ENCODE results near the gene KDM3A.

Gene KDM3A

GRCh38 chr2:86433137-86433536, 8.0 kb upstream of the KDM3A start:
- DNase-seq: no peak

DNA sequence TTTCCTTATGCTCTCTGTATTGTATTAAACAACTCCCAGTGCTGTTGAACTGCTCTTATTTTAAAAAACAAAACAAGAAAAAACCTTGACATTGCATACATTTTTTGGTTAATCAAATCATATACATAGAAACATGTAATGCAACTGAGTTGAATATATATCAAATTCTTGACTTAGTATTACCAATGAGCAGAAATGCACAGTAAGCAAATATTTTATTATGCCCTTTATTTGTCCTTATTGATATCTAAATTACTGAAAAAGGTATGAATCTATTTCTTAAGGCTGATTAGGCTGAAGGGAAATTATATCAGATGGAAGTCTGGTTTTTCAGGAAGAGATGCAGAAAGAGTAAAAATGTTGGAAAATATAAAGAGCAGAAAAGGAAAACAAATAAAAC, 6.9 kb upstream of the KDM3A start:
- no peak for DNase-seq

- DNase-seq: no peak
Measured at GRCh38 chr2:86435531-86435930, 5.6 kb upstream of the KDM3A start.

DNA sequence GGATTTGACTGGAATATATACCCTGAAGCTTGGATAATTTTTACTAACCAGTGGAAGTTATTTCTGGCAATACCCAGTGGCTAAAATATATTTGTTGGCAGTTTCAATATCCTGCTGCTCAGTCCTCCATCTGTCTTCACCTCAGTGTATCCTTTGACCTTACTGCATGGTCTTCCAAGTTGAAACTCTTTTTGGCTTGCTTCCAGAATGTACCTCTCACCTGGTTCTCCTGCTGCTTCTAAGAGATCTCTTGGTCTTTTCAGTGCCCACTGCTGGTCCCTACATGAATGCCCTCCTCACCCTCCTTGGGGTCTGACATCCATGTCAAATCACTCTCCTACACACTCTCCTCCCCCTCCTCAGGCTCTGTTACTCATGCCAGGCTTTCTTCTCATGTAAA, 4.8 kb upstream of the KDM3A start:
- no peak for DNase-seq

DNA sequence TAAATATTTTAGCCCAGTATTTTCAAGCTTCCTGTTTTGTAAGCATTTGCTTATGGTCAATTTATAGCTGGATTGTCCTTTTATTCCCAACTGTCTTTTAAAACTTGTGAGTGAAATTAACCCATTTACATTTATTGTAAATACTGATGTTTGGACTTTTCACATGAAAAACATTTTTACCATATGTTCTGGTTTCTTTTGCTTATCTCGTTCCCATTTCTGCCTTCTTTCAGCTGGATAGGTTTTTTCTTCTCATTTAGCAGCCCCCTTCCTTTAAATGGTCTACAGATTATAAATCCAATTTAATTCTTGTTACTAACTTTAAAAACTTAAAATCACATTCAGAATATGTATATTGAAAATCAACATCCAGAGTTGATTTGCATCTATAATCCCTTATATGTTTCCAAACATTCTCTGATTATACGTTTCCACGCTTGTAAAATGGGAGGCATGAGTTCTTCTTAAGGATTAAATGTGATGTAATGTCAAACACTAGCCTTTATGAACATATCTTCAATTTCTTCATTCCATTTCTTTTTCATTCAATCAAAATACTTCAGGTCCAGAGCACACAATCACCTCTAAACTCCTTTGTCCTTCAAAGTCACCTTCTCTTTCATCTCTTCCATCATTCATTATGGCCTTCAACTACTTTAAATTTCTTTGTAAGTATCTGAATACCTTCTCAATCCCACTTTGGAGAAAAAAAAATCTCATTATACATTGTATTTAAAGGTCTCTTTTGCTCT, 1.1 kb upstream of the KDM3A start:
- DNase-seq: no peak

- DNase-seq: no peak
Measured at GRCh38 chr2:86441392-86441881, 266 bp downstream of the KDM3A start.

DNA sequence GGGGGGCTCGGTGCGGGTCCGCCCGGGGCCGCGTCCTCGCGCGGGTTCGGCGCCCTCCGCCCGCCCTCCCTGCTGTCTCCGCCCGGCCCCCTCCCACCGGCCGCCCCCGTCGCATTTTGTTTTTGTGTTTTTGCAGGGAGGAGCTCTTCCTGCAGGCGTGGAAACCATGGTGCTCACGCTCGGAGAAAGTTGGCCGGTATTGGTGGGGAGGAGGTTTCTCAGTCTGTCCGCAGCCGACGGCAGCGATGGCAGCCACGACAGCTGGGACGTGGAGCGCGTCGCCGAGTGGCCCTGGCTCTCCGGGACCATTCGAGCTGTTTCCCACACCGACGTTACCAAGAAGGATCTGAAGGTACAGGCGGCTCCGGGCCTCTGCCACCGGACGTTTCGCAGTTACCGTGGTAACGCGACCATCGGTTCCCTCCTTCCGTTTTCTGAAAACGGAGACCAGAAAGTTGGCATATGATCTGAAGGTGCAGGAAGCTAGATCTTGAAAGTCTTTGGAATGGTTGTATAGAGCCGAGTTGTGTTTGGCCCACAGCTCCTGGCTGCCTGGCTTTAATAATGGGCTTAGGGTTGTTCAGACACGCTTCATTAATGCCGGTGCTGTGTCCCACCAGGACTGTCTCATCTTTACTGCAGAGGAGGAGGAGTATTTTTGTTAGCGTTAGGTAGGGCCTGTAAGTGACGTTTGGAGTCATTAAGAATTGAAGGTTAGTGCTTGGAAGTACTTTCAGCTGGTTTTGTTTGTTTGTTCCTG, 891 bp downstream of the KDM3A start:
- peak; percentile 67 for DNase-seq

GRCh38 chr2:86442642-86443005, 1.5 kb downstream of the KDM3A start:
- peak; percentile 92 for DNase-seq

DNA sequence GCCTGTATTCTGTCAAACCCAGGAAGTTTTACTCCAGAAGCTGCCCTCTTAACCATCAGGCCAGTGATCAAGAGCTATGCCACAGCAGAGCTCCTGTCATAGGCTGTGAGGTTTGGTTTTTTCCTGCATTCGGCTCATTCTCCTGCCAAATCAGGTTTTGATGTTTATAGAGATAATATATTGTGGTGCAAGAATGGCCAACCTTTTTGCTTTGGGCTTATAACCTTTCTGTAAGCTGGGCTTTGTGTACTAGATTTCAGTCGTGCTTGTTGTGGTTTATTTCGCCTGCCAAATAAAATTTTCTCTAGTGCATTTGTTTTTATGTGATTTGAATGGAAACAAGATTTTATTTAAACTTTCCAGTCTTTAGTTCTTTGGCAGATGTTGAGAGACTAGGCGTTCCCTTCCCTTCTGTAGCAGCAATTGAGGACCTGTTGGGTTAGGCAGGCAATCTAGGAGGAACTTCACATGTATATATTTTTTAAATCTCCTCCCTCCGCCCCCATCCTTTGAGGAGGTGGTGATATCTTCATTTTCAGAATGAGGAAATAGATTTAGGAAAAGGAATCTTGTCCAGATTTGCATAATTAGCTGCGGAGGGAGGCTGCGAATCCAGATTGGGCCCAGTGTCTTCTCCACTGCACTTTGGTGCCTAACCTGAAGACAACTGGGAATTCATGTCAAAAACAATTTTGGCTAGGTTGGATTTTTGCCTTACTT, 2.6 kb downstream of the KDM3A start:
- DNase-seq: no peak

DNA sequence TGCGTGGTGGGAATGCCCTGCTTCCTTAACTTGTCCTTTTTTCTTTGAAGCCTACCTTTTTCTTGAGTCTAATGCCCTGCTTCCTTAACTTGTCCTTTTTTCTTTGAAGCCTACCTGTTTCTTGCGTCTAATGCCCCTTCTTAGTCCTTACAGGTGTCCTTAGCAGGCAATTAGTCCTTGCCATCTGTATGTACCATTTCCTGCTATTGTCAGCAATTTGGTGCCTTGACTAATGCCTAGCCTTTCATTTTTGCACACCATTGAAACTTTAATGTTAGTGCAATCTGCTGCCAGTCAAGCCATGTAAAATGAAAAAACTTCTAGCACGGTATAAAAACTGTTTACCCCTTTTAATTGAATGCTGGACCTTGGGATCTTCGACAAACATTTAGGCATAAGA, 4.3 kb downstream of the KDM3A start:
- DNase-seq: no peak

DNA sequence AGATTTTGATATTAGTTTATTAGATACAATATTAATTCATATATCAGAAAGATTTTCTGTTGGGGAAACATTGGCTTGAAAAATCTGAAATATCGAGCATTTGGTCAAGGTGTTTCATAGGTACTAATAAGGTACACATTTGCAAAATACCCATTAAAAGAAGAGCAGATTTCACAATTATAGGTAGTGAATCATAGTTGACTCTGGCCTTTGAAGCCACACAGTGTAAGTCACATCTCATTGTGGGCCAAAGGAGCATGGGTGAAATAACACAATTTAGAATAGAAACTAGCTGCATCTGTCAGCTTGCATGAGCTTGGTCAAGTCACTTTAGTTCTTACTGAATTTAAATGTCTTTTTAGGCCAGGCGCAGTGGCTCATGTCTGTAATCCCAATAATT, 4.9 kb downstream of the KDM3A start:
- no peak for DNase-seq

GRCh38 chr2:86453836-86454235, 12.7 kb downstream of the KDM3A start:
- DNase-seq: peak; percentile 70

- DNase-seq: no peak
Measured at GRCh38 chr2:86454238-86454637, 13.1 kb downstream of the KDM3A start.

DNA sequence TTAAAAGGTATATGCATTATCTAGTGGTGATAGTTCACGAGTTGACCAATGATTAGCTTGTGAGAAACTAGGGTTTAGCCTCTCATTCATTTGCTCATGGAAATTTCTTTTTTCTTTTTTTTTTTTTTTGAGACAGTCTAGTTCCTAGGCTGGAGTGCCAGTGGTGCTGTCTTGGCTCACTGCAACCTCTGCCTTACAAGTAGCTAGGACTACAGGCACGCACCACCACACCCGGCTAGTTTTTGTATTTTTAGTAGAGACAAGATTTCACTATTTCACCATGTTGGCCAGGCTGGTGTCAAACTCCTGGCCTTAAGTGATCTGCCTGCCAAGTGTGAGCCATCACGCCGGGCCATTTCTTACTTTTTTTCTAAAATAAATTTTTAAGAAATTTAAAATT, 14.0 kb downstream of the KDM3A start:
- DNase-seq: no peak

GRCh38 chr2:86461042-86461743, 20.0 kb downstream of the KDM3A start:
- no peak for DNase-seq

- DNase-seq: no peak
Measured at GRCh38 chr2:86464652-86465051, 23.5 kb downstream of the KDM3A start.

DNA sequence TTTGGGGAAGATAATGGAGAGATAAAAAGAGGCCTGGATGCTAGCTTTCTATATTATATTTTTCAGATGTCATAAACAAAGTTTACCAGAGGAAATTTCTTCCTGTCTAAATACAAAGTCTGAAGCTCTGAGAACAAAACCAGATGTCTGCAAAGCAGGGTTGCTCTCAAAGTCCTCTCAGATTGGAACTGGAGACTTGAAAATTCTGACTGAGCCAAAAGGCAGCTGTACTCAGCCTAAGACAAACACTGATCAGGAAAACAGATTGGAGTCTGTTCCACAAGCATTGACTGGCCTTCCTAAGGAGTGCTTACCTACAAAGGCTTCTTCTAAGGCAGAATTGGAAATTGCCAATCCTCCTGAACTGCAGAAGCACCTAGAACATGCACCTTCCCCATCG, 25.1 kb downstream of the KDM3A start:
- DNase-seq: no peak

- DNase-seq: no peak
Measured at GRCh38 chr2:86468162-86469033, 27.2 kb downstream of the KDM3A start.

DNA sequence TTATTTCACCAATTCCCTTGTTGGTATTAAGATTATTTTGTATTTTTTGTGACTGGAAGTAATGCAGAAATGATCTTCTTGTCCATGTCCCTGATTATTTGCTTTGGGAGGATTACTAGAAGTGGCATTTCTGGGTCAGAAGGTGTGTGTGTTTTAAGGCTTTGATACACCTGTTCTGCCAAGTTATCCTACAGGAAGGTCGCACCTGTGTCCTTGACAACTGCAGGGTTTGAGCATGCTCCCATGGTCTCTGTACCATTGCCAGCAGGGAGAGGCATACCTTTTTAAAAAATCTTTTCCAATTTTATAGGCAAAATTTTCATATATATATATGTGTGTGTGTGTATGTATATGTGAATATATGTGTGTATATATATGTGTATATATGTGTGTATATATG, 29.7 kb downstream of the KDM3A start:
- DNase-seq: no peak

DNA sequence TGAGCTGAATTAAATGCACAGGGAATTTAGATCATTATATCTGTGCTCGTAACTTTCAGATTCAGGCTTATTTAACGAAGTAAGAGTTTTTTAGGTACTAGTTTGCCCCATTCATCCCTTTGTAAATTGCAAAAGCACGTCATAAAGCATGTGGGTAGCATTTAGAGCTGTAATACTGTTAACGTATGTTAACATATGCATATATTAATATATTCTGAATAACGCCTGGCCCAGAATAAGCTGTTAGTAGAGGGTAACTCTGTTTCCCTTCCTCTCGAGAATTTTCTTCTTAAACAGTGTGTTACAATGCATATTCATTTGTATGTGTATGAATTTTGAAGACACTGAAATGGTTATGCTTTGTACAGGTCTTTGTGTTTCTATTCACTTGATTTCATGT, 30.5 kb downstream of the KDM3A start:
- no peak for DNase-seq

GRCh38 chr2:86476092-86476491, 34.9 kb downstream of the KDM3A start:
- DNase-seq: peak; percentile 66

- no peak for DNase-seq
Measured at GRCh38 chr2:86476918-86477317, 35.7 kb downstream of the KDM3A start.

All from fibroblast of skin of right biceps (primary cell).